ENCODE data around the gene KRTCAP3. TPM values are rescaled to one million over a fixed set of nuclear protein-coding genes. Genes with fewer than 3 reads are reported as not detected.

Gene KRTCAP3
- total RNA-seq, 1 donor from 2014 or later, result 1.4 TPM

DNA sequence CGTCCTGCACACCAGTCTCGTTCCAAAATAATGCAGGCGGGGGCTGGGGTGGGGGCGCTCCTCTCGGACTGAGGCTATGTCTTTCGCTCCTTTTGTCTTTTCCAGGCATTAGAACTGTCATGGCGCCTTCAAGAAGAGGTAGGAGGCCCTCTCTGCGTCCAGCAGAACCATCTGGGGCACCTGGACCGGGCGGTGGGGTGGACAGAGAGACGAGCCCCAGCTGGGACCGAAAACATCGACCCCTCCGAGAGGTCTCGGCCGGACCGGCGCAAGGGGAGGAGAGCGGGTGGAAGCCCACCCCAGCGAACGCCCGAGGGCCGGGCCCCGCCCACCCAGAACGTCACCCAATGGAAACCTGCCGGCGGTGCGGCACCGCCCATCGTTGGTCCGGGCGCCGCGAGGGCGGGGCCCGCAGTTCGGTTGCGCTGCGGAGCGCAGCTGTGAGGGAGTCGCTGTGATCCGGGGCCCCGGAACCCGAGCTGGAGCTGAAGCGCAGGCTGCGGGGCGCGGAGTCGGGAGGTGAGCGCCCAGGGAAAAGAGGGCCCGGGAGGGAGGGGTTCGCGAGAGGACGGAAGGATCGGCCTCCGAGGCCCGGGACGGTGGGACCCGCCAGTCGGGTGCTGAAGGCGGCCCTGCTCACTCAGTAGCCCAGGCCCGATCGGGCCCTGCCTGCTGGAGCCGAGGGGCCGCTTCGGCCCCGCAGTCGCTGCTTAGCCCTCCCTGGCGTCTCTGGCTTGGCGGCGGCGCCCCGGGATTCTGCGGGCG is 13.8 kb upstream of the KRTCAP3 start, which contains the start of gene NRBP1:
Gene NRBP1, plus strand, starts transcription at position 419 of the 765 bp plus-strand sequence. CDS start 4,643 bp downstream, outside the sequence.
- DNase-seq (ENCODE audit: low read depth) (peak; percentile 69), FAIRE-seq (no peak)
- Mint-ChIP-seq H3K27me3 (ENCODE audit: low read depth, unreplicated experiment) (no peaks in the 10 kb centered on the region), H3K27ac (ENCODE audit: unreplicated experiment) (peak within 1 kb of the TSS; percentile 93), H3K36me3 (ENCODE audit: low read depth, unreplicated experiment) (peaks cover 2% of the 10 kb centered on the region), H3K9me3 (ENCODE audit: unreplicated experiment) (no peaks in the 10 kb centered on the region), H3K4me3 (ENCODE audit: unreplicated experiment) (peak within 1 kb of the TSS; percentile 98), H3K4me1 (ENCODE audit: low read depth, unreplicated experiment) (peaks cover 12% of the 10 kb centered on the region)
- Histone ChIP-seq H3K27ac (ENCODE audit: low read depth, low read length) (peak within 1 kb of the TSS; percentile 93), H3K4me3 (ENCODE audit: insufficient read depth, low read depth, low read length) (peak within 1 kb of the TSS; percentile 91), H3K9ac (ENCODE audit: low read length) (peak within 1 kb of the TSS; percentile 98), H4K20me1 (ENCODE audit: insufficient read depth, low read length) (peaks cover 43% of the 10 kb centered on the region), H3K9me3 (ENCODE audit: insufficient read depth, low read depth, low read length) (no peaks in the 10 kb centered on the region), H3K4me1 (ENCODE audit: insufficient read depth, low read length) (peaks cover 18% of the 10 kb centered on the region), H3K79me2 (ENCODE audit: insufficient read depth, low read length) (peaks cover 44% of the 10 kb centered on the region), H3K4me2 (ENCODE audit: low read length) (peak within 1 kb of the TSS; percentile 91), H3K36me3 (ENCODE audit: insufficient read depth, low read length) (peaks cover 4% of the 10 kb centered on the region), H2AFZ (ENCODE audit: low read depth, low read length) (peak within 1 kb of the TSS; percentile 86), H3K27me3 (ENCODE audit: insufficient read depth, low read length) (no peaks in the 10 kb centered on the region)
- no peak for TF ChIP-seq EZH2 (IDR thresholded peaks at IDR 0.05; ENCODE audit: insufficient read depth, low read length)
- TF ChIP-seq, protein P1, sequence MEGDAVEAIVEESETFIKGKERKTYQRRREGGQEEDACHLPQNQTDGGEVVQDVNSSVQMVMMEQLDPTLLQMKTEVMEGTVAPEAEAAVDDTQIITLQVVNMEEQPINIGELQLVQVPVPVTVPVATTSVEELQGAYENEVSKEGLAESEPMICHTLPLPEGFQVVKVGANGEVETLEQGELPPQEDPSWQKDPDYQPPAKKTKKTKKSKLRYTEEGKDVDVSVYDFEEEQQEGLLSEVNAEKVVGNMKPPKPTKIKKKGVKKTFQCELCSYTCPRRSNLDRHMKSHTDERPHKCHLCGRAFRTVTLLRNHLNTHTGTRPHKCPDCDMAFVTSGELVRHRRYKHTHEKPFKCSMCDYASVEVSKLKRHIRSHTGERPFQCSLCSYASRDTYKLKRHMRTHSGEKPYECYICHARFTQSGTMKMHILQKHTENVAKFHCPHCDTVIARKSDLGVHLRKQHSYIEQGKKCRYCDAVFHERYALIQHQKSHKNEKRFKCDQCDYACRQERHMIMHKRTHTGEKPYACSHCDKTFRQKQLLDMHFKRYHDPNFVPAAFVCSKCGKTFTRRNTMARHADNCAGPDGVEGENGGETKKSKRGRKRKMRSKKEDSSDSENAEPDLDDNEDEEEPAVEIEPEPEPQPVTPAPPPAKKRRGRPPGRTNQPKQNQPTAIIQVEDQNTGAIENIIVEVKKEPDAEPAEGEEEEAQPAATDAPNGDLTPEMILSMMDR (IDR thresholded peaks at IDR 0.05; ENCODE audit: insufficient read depth, low read depth, low read length), result no peak

DNA sequence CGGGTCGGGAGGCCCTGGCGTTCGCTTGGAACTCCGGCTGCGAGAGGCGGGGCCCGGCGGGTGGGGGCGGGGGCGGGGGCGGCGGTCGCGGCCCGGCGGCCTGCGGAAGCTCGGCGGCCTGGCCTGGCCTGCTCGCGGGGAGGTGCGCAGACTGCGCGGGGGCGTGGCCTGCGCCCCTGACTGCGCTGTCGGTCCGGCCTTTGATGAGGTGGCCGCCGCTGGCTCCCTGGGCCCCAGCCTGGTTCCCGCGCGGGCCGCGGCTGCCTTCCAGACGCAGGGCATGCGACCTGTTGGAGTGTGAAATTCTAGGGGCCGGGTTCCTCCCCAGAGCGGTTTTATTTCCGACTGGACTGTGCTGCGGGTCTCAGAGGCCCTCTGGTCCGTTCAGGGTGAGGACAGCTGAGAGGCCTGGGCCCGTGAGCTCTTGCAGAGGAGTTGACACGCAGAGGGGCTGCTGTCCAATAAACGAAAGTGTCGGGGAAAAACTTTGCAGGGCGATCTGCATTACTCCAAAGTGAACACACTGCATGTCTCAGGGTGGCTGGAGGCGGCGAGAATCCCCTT is 13.1 kb upstream of the KRTCAP3 start:
- Mint-ChIP-seq H3K27me3 (ENCODE audit: low read depth, unreplicated experiment) (no peaks in the 10 kb centered on the region), H3K4me3 (ENCODE audit: unreplicated experiment) (peak overlapping the region; percentile 98), H3K4me1 (ENCODE audit: low read depth, unreplicated experiment) (peaks cover 12% of the 10 kb centered on the region), H3K27ac (ENCODE audit: unreplicated experiment) (peak overlapping the region; percentile 93), H3K9me3 (ENCODE audit: unreplicated experiment) (no peaks in the 10 kb centered on the region), H3K36me3 (ENCODE audit: low read depth, unreplicated experiment) (peaks cover 8% of the 10 kb centered on the region)
- H3K4me1 ChIP-seq (ENCODE audit: insufficient read depth, low read length), result peaks cover 18% of the 10 kb centered on the region
- H3K4me3 ChIP-seq (ENCODE audit: insufficient read depth, low read depth, low read length), result peak overlapping the region; percentile 91
- peaks cover 50% of the 10 kb centered on the region for H3K79me2 ChIP-seq (ENCODE audit: insufficient read depth, low read length)
- no peaks in the 10 kb centered on the region for H3K9me3 ChIP-seq (ENCODE audit: insufficient read depth, low read depth, low read length)
- no peak for TF ChIP-seq EZH2 (IDR thresholded peaks at IDR 0.05; ENCODE audit: insufficient read depth, low read length)
- H3K4me2 ChIP-seq (ENCODE audit: low read length), result peak overlapping the region; percentile 91
- DNase-seq (ENCODE audit: low read depth) (peak; percentile 76), FAIRE-seq (no peak)
- H3K27ac ChIP-seq (ENCODE audit: low read depth, low read length), result peak overlapping the region; percentile 93
- peaks cover 11% of the 10 kb centered on the region for H3K36me3 ChIP-seq (ENCODE audit: insufficient read depth, low read length)
- peaks cover 50% of the 10 kb centered on the region for H4K20me1 ChIP-seq (ENCODE audit: insufficient read depth, low read length)
- H3K27me3 ChIP-seq (ENCODE audit: insufficient read depth, low read length), result no peaks in the 10 kb centered on the region
- H2AFZ ChIP-seq (ENCODE audit: low read depth, low read length), result peak overlapping the region; percentile 86
- H3K9ac ChIP-seq (ENCODE audit: low read length), result peak overlapping the region; percentile 98

DNA sequence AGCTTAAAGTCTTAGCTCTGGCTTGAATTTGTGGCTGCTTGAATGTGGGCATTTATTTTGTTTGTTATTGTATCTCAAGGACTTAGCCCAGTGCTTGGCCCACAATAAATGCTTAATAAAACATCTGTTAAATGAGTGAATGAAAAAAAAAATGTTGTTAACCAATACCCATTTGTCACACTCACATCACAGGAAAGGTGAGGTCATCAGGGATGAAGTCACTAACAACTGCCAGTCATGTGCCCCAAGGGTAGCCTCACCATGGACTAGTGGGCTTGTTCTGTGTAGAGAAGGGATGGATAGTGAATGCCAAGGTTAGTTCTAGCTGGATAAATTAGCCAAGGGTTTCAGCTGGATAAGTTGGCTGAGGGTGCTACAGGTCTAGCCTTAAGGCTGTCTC is 10.8 kb upstream of the KRTCAP3 start:
- Mint-ChIP-seq H3K36me3 (ENCODE audit: low read depth, unreplicated experiment) (peaks cover 11% of the 10 kb centered on the region), H3K4me1 (ENCODE audit: low read depth, unreplicated experiment) (peaks cover 12% of the 10 kb centered on the region), H3K9me3 (ENCODE audit: unreplicated experiment) (no peaks in the 10 kb centered on the region), H3K27ac (ENCODE audit: unreplicated experiment) (peak overlapping the region; percentile 75), H3K4me3 (ENCODE audit: unreplicated experiment) (peak overlapping the region; percentile 77), H3K27me3 (ENCODE audit: low read depth, unreplicated experiment) (no peaks in the 10 kb centered on the region)
- no peak for FAIRE-seq
- peak overlapping the region; percentile 17 for H3K9ac ChIP-seq (ENCODE audit: low read length)
- H3K27me3 ChIP-seq (ENCODE audit: insufficient read depth, low read length), result no peaks in the 10 kb centered on the region
- peak overlapping the region; percentile 34 for H3K4me2 ChIP-seq (ENCODE audit: low read length)
- H3K79me2 ChIP-seq (ENCODE audit: insufficient read depth, low read length), result peaks cover 50% of the 10 kb centered on the region
- DNase-seq (ENCODE audit: low read depth), result peak; percentile 54
- H3K9me3 ChIP-seq (ENCODE audit: insufficient read depth, low read depth, low read length), result no peaks in the 10 kb centered on the region
- peaks cover 34% of the 10 kb centered on the region for H3K36me3 ChIP-seq (ENCODE audit: insufficient read depth, low read length)
- H3K4me1 ChIP-seq (ENCODE audit: insufficient read depth, low read length), result peaks cover 18% of the 10 kb centered on the region
- no peak overlapping the region for H2AFZ ChIP-seq (ENCODE audit: low read depth, low read length)
- H3K27ac ChIP-seq (ENCODE audit: low read depth, low read length), result peak overlapping the region; percentile 48
- peaks cover 73% of the 10 kb centered on the region for H4K20me1 ChIP-seq (ENCODE audit: insufficient read depth, low read length)
- TF ChIP-seq EZH2 (IDR thresholded peaks at IDR 0.05; ENCODE audit: insufficient read depth, low read length), result no peak
- TF ChIP-seq, protein P1 (IDR thresholded peaks at IDR 0.05; ENCODE audit: insufficient read depth, low read depth, low read length), result no peak
- H3K4me3 ChIP-seq (ENCODE audit: insufficient read depth, low read depth, low read length), result no peak overlapping the region
